ENCODE data around the gene ZNF554. TPM values are rescaled to one million over a fixed set of nuclear protein-coding genes. Genes with fewer than 3 reads are reported as not detected.

Gene ZNF554
- total RNA-seq, 1 donor from 2014 or later, result 4.7 TPM

- no peaks in the 10 kb centered on the region for H3K27me3 ChIP-seq
- peaks cover 37% of the 10 kb centered on the region for H3K9me3 ChIP-seq
- ATAC-seq (no peak), DNase-seq (no peak)
- no peaks in the 10 kb centered on the region for H3K4me1 ChIP-seq
- intact Hi-C loops (cut with DNase I), result no loop called here
- H3K4me3 ChIP-seq, result no peak overlapping the region
- TF ChIP-seq CTCF (IDR thresholded peaks at IDR 0.05), result no peak
- peaks cover 38% of the 10 kb centered on the region for H3K36me3 ChIP-seq
- no peak overlapping the region for H3K27ac ChIP-seq
Observed at GRCh38 chr19:2853015-2853606, 33.4 kb downstream of the ZNF554 start.

- H3K27ac ChIP-seq, result no peak overlapping the region
- peaks cover 38% of the 10 kb centered on the region for H3K36me3 ChIP-seq
- no peaks in the 10 kb centered on the region for H3K4me1 ChIP-seq
- peaks cover 37% of the 10 kb centered on the region for H3K9me3 ChIP-seq
- H3K27me3 ChIP-seq, result no peaks in the 10 kb centered on the region
- no peak for ATAC-seq
- TF ChIP-seq CTCF (IDR thresholded peaks at IDR 0.05), result no peak
- intact Hi-C loops (cut with DNase I), result no loop called here
- DNase-seq, result no peak
- H3K4me3 ChIP-seq, result no peak overlapping the region
Observed at GRCh38 chr19:2854849-2855248, 35.2 kb downstream of the ZNF554 start.

- no peak for TF ChIP-seq CTCF (IDR thresholded peaks at IDR 0.05)
- DNase-seq (no peak), ATAC-seq (no peak)
- H3K9me3 ChIP-seq, result peaks cover 37% of the 10 kb centered on the region
- H3K27ac ChIP-seq, result no peak overlapping the region
- no peaks in the 10 kb centered on the region for H3K27me3 ChIP-seq
- H3K4me3 ChIP-seq, result no peak overlapping the region
- intact Hi-C loops (cut with DNase I), result no loop called here
- H3K4me1 ChIP-seq, result no peaks in the 10 kb centered on the region
- H3K36me3 ChIP-seq, result peaks cover 30% of the 10 kb centered on the region
Observed at GRCh38 chr19:2856457-2857050, 36.9 kb downstream of the ZNF554 start.

- no peak for DNase-seq
- TF ChIP-seq CTCF (IDR thresholded peaks at IDR 0.05), result no peak
- Histone ChIP-seq H3K27ac (no peak overlapping the region), H3K36me3 (peaks cover 7% of the 10 kb centered on the region), H3K4me1 (no peaks in the 10 kb centered on the region), H3K4me3 (no peak overlapping the region), H3K9me3 (peaks cover 17% of the 10 kb centered on the region), H3K27me3 (no peaks in the 10 kb centered on the region)
- ATAC-seq, result no peak
- intact Hi-C loops (cut with DNase I), result no loop called here
Observed at GRCh38 chr19:2858864-2859263, 39.2 kb downstream of the ZNF554 start.

GRCh38 chr19:2863816-2864215 lies 44.1 kb downstream of the ZNF554 start:
- no peaks in the 10 kb centered on the region for H3K4me1 ChIP-seq
- TF ChIP-seq CTCF (IDR thresholded peaks at IDR 0.05), result no peak
- H3K9me3 ChIP-seq, result no peaks in the 10 kb centered on the region
- no peaks in the 10 kb centered on the region for H3K36me3 ChIP-seq
- ATAC-seq, result no peak
- intact Hi-C loops (cut with DNase I), result no loop called here
- H3K4me3 ChIP-seq, result no peak overlapping the region
- H3K27me3 ChIP-seq, result no peaks in the 10 kb centered on the region
- no peak for DNase-seq
- no peak overlapping the region for H3K27ac ChIP-seq

Measured in upper lobe of right lung (tissue), 1 donor.